ENCODE measurements around the gene KCNQ1. TPM values are rescaled to one million over a fixed set of nuclear protein-coding genes. Genes with fewer than 3 reads are reported as not detected.

Gene KCNQ1
- total RNA-seq, 1 donor from 2014 or later, result 8.5 TPM

DNA sequence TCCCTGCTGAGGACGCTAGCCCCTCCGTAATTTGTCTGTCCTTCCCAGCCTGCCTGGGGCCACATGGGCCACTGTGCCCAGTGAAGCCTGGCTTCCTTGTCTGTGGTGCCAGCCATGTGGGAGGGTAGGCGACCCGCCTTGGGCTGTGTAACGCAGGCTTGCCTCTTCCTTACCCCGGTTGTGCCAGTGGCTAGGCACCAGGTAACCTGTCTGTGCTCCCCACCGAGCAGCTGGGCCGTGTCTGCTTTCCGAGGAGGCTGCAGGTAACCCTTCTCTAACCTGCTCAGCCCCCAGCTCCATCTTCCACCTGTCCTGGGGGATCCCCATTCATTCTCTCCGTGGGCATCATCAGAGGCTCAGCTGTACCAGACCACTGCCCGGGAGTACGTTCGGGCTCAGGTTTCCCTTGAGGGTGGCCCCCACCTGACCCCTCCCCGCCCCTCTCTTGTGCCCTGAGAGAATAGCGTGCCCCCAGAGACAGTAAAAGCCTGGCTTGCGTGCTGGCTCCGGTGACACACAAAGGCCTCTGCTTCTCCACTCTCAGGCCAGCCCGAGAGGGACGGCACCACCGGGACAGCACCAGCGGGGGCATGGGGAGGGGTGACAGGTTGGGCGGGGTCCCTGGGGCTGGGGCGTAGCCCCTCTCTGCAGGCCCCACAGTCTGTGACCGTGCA, 361.7 kb downstream of the KCNQ1 start:
- Mint-ChIP-seq H3K4me3 (no peak overlapping the region), H3K9me3 (peaks cover 16% of the 10 kb centered on the region), H3K27me3 (ENCODE audit: low read depth) (no peaks in the 10 kb centered on the region), H3K36me3 (no peaks in the 10 kb centered on the region), H3K27ac (peak overlapping the region; percentile 87), H3K4me1 (peaks cover 63% of the 10 kb centered on the region)
- TF ChIP-seq, protein P1, sequence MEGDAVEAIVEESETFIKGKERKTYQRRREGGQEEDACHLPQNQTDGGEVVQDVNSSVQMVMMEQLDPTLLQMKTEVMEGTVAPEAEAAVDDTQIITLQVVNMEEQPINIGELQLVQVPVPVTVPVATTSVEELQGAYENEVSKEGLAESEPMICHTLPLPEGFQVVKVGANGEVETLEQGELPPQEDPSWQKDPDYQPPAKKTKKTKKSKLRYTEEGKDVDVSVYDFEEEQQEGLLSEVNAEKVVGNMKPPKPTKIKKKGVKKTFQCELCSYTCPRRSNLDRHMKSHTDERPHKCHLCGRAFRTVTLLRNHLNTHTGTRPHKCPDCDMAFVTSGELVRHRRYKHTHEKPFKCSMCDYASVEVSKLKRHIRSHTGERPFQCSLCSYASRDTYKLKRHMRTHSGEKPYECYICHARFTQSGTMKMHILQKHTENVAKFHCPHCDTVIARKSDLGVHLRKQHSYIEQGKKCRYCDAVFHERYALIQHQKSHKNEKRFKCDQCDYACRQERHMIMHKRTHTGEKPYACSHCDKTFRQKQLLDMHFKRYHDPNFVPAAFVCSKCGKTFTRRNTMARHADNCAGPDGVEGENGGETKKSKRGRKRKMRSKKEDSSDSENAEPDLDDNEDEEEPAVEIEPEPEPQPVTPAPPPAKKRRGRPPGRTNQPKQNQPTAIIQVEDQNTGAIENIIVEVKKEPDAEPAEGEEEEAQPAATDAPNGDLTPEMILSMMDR (IDR thresholded peaks at IDR 0.05; ENCODE audit: unreplicated experiment), result no peak
- DNase-seq (ENCODE audit: low spot score in 2 of 2, unreplicated experiment in 2 of 2), result peak; percentile 19 to 38

DNA sequence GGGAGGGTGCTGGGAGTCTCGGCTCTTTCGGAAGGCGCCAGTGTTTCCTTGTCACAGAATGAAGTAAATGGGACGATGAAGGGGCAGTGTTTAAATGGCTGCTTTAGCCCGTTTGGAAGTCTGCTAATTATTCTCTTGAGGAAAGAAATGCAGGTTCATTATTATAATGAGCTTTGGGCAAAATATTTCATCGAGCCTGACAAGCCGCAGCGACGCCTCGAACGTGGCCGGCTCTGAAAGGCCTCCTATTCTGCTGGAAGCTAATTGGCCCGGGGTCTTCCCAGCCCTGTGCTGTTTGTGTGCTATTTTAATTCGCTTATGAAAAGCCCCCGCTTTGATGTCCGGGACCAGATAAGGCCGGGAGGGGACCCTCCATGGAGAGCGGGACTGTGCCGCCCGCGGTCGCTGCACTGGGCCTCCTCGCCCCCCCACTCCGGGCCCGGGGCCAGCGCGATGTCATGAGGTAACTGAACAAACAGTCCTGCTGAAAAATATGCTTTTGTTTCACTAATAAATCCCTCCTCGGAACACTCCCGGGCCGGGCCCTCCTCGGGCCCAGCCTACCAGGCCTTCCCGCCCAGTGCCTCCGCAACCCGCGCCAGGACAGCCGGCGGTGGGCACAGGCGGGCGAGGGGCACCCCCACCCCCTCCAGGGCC, 362.3 kb downstream of the KCNQ1 start:
- no peaks in the 10 kb centered on the region for H3K27me3 Mint-ChIP-seq (ENCODE audit: low read depth)
- H3K27ac Mint-ChIP-seq, result peak overlapping the region; percentile 87
- H3K4me3 Mint-ChIP-seq, result no peak overlapping the region
- no peaks in the 10 kb centered on the region for H3K36me3 Mint-ChIP-seq
- H3K4me1 Mint-ChIP-seq, result peaks cover 64% of the 10 kb centered on the region
- TF ChIP-seq, protein P1 (IDR thresholded peaks at IDR 0.05; ENCODE audit: unreplicated experiment), result no peak
- H3K9me3 Mint-ChIP-seq, result peaks cover 16% of the 10 kb centered on the region
- peak; percentile 69 to 89 for DNase-seq (ENCODE audit: low spot score in 2 of 2, unreplicated experiment in 2 of 2)

DNA sequence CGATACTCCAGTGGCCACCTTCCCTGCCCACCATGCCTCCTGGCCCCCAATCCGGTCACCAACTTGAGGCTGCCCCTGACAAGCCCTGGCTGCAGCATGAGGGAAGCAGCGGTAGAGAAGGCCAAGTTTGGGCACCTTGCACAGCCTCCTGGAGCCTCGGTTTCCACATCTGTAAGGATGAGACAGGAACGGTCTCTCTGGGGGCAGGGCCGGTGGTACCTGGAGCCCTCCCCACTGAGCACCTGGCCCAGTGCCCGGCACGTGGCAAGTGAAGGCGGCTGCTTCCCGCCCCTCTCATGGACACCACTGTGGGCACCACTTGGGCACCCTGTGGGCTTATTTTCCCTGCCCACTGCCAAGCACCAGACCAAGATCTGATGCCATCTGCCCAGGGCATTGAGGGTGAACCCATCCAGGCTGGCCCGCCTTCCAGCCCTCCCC, 363.0 kb downstream of the KCNQ1 start:
- Mint-ChIP-seq H3K4me1 (peaks cover 71% of the 10 kb centered on the region), H3K36me3 (no peaks in the 10 kb centered on the region), H3K27me3 (ENCODE audit: low read depth) (no peaks in the 10 kb centered on the region), H3K27ac (peak overlapping the region; percentile 86), H3K4me3 (no peak overlapping the region), H3K9me3 (peaks cover 16% of the 10 kb centered on the region)
- DNase-seq (ENCODE audit: low spot score in 2 of 2, unreplicated experiment in 2 of 2), result peak in 1 of 2 experiments; percentile 35
- TF ChIP-seq, protein P1 (IDR thresholded peaks at IDR 0.05; ENCODE audit: unreplicated experiment), result no peak

DNA sequence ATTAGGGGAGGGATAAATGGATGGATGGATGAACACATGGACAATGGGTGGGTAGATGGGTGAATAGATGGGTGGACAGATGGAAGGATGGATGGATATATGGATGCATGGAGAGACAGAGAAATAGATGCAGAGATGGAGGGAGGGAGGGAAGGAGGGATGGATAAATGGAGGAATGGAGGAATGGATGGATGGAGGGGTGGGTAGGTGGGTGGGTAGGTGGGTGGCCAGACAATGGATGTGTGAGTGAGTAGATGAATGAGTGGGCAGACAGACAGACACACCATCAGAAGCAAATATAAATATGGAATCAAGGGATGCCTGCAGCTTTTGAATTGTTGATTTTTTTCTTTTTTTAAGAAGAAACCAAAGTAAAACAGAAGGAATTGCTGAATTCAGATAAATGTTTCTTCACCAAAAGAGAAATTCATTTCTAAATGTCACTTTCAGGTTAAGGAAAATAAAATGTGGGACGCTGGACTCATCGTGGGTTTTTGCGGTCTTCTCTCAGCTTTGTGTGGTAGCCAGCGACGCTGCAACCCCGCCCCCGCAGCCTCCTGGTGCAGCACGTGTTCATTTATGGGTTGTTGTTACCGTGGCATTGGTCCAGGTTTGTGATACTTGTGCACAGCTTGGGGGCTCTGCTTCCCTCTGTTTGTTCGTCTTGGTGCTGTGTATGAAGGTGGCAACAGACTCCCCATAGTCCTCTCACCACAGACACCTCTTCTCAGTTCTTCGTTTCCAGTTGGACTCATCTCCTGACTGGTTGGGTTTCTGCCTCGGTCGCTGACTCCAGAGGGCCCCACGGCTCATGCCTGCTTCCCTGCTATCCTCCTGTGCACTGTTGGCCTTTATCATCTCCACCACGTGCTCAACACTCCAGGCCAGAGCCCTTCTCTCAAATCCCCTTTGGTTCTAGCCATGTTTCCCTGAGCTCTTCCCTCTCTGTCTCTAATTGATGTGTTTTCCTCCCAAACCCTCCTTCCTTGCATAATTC, 364.3 kb downstream of the KCNQ1 start:
- H3K4me1 Mint-ChIP-seq, result peaks cover 80% of the 10 kb centered on the region
- H3K4me3 Mint-ChIP-seq, result no peak overlapping the region

DNA sequence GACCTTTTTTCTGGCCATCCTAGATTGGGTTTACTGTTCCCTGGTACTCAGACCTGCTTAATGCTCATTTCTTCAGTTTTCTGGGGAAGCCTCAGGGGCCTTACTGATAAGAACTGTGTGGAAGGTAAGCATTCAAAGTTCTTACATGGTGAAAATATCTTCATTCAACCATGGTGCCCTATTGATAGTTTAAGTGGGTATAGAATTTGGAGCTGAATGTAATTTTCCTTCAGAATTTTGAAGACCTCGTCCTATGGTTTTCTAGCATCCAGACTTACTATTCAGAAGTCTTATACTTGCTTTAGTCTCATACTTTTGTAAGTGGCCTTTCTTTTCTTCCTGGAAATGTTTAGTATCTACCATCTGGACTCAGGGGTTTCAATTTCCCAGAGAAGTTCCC, 365.0 kb downstream of the KCNQ1 start:
- Mint-ChIP-seq H3K36me3 (no peaks in the 10 kb centered on the region), H3K9me3 (peaks cover 16% of the 10 kb centered on the region), H3K27ac (no peak overlapping the region), H3K4me3 (no peak overlapping the region), H3K27me3 (ENCODE audit: low read depth) (no peaks in the 10 kb centered on the region), H3K4me1 (peaks cover 73% of the 10 kb centered on the region)
- TF ChIP-seq, protein P1 (IDR thresholded peaks at IDR 0.05; ENCODE audit: unreplicated experiment), result no peak
- no peak for DNase-seq (ENCODE audit: low spot score in 2 of 2, unreplicated experiment in 2 of 2)

More for the DNA sequence above, 364.3 kb downstream of the KCNQ1 start:
- Mint-ChIP-seq H3K36me3 (no peaks in the 10 kb centered on the region), H3K27ac (no peak overlapping the region), H3K27me3 (ENCODE audit: low read depth) (no peaks in the 10 kb centered on the region), H3K9me3 (peaks cover 16% of the 10 kb centered on the region)
- peak in 1 of 2 experiments; percentile 10 for DNase-seq (ENCODE audit: low spot score in 2 of 2, unreplicated experiment in 2 of 2)
- TF ChIP-seq, protein P1 (IDR thresholded peaks at IDR 0.05; ENCODE audit: unreplicated experiment), result no peak
